T-cell (primary cell): Measurements from ENCODE around the gene NAA60. TPM values are rescaled to one million over a fixed set of nuclear protein-coding genes. Genes with fewer than 3 reads are reported as not detected.
A peak's percentile ranks its signal among the peaks of the same experiment; 100 is the strongest.

Experiments used
- ATAC-seq, 4 experiments: fragments of 200-7000 bp in 3 of 4; fragments of 150-1000 bp in 1 of 4; cut with Tn5 transposase; replicated peaks in 1 of 4; 1 replicate in 3 of 4; 2 replicates in 1 of 4; pipeline ENCODE4 v1.10.0; 2021; ENCODE audit warnings: moderate library complexity in 3 of 4, mild to moderate bottlenecking in 2 of 4, moderate number of reproducible peaks in 1 of 4
- CTCF ChIA-PET, 2 donors: fragments of 300-600 bp; sonication (Branson Sonifier 250); formaldehyde crosslinking; loops; one replicate each; lab custom pipeline; 2022; ENCODE audit warnings: antibody characterized with exemption in 2 of 2; lab: Charles Lee
- POLR2A ChIA-PET, 2 donors: fragments of 300-600 bp; sonication (Branson Sonifier 250); formaldehyde crosslinking; loops; one replicate each; lab custom pipeline; 2022; ENCODE audit warnings: antibody characterized with exemption in 2 of 2; lab: Charles Lee
- DNase-seq, 35 experiments: peaks; one replicate each; pipeline versions ENCODE4 v3.0.0 to v3.0.0-alpha.2; 2013 to 2023
- H3K27ac ChIP-seq: one replicate; pipeline ENCODE4 v1.5.1; 2013; ENCODE audit warnings: low read length
- H3K27me3 ChIP-seq, 2 experiments: replicated peaks in 1 of 2; 1 replicate in 1 of 2; 2 replicates in 1 of 2; pipeline versions ENCODE4 v1.6.1 to v1.7.0; 2013; ENCODE audit warnings: low read length in 1 of 2, mixed read lengths in 1 of 2; ENCODE audit not compliant: control insufficient read depth in 2 of 2, insufficient read depth in 2 of 2; ENCODE audit errors: extremely low read depth in 1 of 2
- H3K36me3 ChIP-seq, 2 donors: 1 replicate in 1 of 2; 2 replicates in 1 of 2; pipeline versions ENCODE4 v1.6.1 to v1.7.0; 2013; ENCODE audit warnings: low read length in 1 of 2; ENCODE audit not compliant: control insufficient read depth in 2 of 2, insufficient read depth in 1 of 2; ENCODE audit errors: extremely low read depth in 1 of 2
- H3K4me1 ChIP-seq, 2 experiments: 1 replicate in 1 of 2; 2 replicates in 1 of 2; pipeline versions ENCODE4 v1.6.1 to v1.7.0; 2013; ENCODE audit warnings: low read length in 2 of 2, mixed read lengths in 1 of 2; ENCODE audit not compliant: insufficient read depth in 2 of 2, control insufficient read depth in 1 of 2; ENCODE audit errors: extremely low read depth in 1 of 2
- H3K4me3 ChIP-seq, 2 donors: 1 replicate in 1 of 2; 2 replicates in 1 of 2; pipeline versions ENCODE4 v1.5.1 to v1.7.0; 2013; ENCODE audit warnings: mild to moderate bottlenecking in 2 of 2, low read length in 1 of 2, moderate library complexity in 1 of 2; ENCODE audit not compliant: control insufficient read depth in 1 of 2; ENCODE audit errors: extremely low read depth in 1 of 2
- H3K9me3 ChIP-seq: 2 replicates; pipeline ENCODE4 v1.7.0; 2013
- H3K27ac Mint-ChIP-seq, 2 donors: one replicate each; pipeline ENCODE4 v1.8.0; 2020 to 2021; ENCODE audit warnings: mild to moderate bottlenecking in 2 of 2, mixed read lengths in 2 of 2
- H3K27me3 Mint-ChIP-seq, 2 donors: one replicate each; pipeline ENCODE4 v1.8.0; 2021 to 2022; ENCODE audit warnings: mixed read lengths in 2 of 2
- H3K36me3 Mint-ChIP-seq: one replicate; pipeline ENCODE4 v1.8.0; 2021; ENCODE audit warnings: mixed read lengths
- H3K4me1 Mint-ChIP-seq, 3 donors: one replicate each; pipeline ENCODE4 v1.8.0; 2020 to 2022; ENCODE audit warnings: mixed read lengths in 3 of 3, mild to moderate bottlenecking in 1 of 3
- H3K4me3 Mint-ChIP-seq, 3 donors: one replicate each; pipeline ENCODE4 v1.8.0; 2020 to 2022; ENCODE audit warnings: mild to moderate bottlenecking in 3 of 3, mixed read lengths in 3 of 3, moderate library complexity in 3 of 3
- H3K9me3 Mint-ChIP-seq, 3 donors: one replicate each; pipeline ENCODE4 v1.8.0; 2020 to 2022; ENCODE audit warnings: mixed read lengths in 3 of 3
- WGBS: methylation state at CpG from one replicate; pipeline ENCODE4 v1.1.5; 2013; ENCODE audit warnings: missing lambda C conversion rate; ENCODE audit not compliant: insufficient coverage; 5-methylcytosine and 5-hydroxymethylcytosine counted together
- total RNA-seq, 35 experiments: library from RNA in 6 of 35; stranded (reverse) in 6 of 35; fragments of 120-200 nt in 1 of 35; gene quantifications; one replicate each; pipeline versions ENCODE4 v1.2.1 to v1.2.4 and lab custom pipeline; 2013 to 2026

NAA60 gene
- total RNA-seq, 5 donors from 2014 or later (not counting 1 experiment from before 2014, with no cell fraction given), result 40.9 to 67.6 (median 55.6) TPM

DNA sequence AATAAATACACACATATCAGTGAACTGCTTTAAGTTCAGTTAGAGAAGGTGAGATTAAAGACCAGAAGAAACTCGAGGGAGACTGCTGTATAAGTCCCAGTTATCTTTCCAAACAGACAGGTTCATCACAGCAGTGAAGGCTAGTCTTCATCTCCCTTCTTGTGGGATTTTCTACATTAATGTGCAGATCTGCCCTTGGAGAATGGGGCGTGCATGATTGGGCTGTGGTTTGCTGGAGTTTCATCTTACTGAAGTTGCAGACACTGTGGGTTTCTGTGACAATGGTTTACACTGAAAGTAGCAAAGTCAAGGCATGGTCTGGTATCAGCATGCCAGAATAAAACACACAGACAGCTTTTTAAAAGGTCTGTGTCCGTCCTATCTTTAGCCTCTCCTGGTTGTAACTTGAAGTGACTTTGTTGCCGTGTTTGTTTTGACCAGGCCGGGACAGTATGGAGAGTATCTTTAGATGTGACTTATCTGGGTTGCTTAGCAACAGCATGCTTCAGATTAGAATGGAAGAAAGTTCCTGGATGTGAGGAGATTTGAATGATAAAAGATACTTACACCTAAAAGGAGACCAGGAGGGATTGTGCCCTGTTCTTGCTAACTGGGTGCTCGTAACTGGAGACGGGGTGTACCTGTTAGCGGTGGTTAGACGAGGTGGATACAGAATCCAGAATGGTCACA lies 16.1 kb downstream of the NAA60 start:
- peak overlapping the region in 1 of 2 donors; percentile 87 for H3K4me3 ChIP-seq
- ATAC-seq (no peak), DNase-seq (peak in 6 of 35 experiments; percentile 11 to 51 (median 26))
- Mint-ChIP-seq H3K4me1 (peaks cover 52 to 63% (median 62%) of the 10 kb centered on the region in 3 donors), H3K27ac (peak overlapping the region; percentile 90 to 93), H3K4me3 (peak overlapping the region; percentile 89 to 91 (median 89)), H3K9me3 (no peaks in the 10 kb centered on the region), H3K36me3 (no peaks in the 10 kb centered on the region), H3K27me3 (no peaks in the 10 kb centered on the region)
- no peaks in the 10 kb centered on the region for H3K27me3 ChIP-seq
- peaks cover 28 to 62% of the 10 kb centered on the region in 2 experiments for H3K4me1 ChIP-seq
- peaks cover 0 to 3% of the 10 kb centered on the region in 2 donors for H3K36me3 ChIP-seq
- 55% methylated on average over 5 of the region's 9 CpGs for WGBS
- peak overlapping the region; percentile 72 for H3K27ac ChIP-seq
- no peaks in the 10 kb centered on the region for H3K9me3 ChIP-seq
- CTCF ChIA-PET, result interaction anchor here in 1 of 2 donors (0.6 kb wide), 1 partner anchor 357 kb away, joined by 6 read pairs; no protein-coding TSS in a partner anchor
- POLR2A ChIA-PET, result no interaction called here

DNA sequence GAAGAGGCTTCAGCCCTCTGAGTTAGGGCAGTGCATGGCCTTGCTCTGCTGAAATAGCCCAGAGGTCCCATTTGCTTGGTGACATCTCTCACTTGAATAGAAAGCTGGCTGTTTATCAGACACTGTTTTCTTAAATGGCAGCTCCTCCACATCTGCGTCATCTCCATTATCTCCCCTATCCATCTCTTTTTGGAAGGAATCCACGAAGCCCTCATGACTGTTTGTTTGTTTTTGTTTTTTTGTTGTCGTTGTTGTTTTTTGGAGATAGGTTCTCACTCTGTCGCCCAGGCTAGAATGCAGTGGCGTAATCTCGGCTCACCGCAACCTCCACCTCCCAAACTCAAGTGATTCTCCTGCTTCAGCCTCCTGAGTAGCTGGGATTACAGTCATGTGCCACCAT lies 16.6 kb downstream of the NAA60 start:
- Histone ChIP-seq H3K9me3 (no peaks in the 10 kb centered on the region), H3K4me1 (peaks cover 28 to 67% of the 10 kb centered on the region in 2 experiments), H3K27me3 (no peaks in the 10 kb centered on the region), H3K4me3 (no peak overlapping the region), H3K27ac (no peak overlapping the region), H3K36me3 (peaks cover 0 to 3% of the 10 kb centered on the region in 2 donors)
- H3K4me1 Mint-ChIP-seq, result peaks cover 52 to 65% (median 64%) of the 10 kb centered on the region in 3 donors
- H3K4me3 Mint-ChIP-seq, result peak overlapping the region; percentile 1 to 91 (median 21)
- ATAC-seq, result no peak
- H3K27me3 Mint-ChIP-seq, result no peaks in the 10 kb centered on the region
- peak overlapping the region; percentile 90 to 93 for H3K27ac Mint-ChIP-seq
- no CpG with 5 or more reads among the region's 7 CpGs for WGBS
- H3K9me3 Mint-ChIP-seq, result no peaks in the 10 kb centered on the region
- CTCF ChIA-PET, result interaction anchor here in 1 of 2 donors (0.6 kb wide), 1 partner anchor 358 kb away, joined by 6 read pairs; no protein-coding TSS in a partner anchor
- POLR2A ChIA-PET, result interaction anchor here in 1 of 2 donors (0.7 kb wide), 1 partner anchor 49 kb away, joined by 4 read pairs; no protein-coding TSS in a partner anchor
- no peak for DNase-seq
- H3K36me3 Mint-ChIP-seq, result no peaks in the 10 kb centered on the region

DNA sequence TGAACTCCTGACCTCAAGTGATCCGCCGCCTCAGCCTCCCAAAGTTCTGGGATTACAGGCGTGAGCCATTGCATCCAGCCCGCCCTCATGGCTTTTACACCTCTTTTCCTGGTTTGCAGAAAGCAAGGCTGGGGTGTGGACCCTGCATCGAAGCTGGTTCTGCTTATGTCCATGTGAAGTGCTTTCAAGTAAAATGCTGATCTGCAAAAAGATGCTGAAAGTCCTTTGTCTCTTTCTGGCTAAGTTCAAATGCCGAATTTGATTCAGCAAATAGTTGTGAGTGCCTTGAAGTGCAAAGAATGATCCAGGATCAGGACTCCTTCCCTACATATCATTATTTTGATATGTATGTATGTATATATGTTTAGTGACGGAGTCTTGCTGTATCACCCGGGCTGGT lies 17.1 kb downstream of the NAA60 start:
- POLR2A ChIA-PET, result interaction anchor here in 1 of 2 donors (0.7 kb wide), 1 partner anchor 49 kb away, joined by 4 read pairs; no protein-coding TSS in a partner anchor
- Mint-ChIP-seq H3K27me3 (no peaks in the 10 kb centered on the region), H3K4me1 (peaks cover 56 to 70% (median 69%) of the 10 kb centered on the region in 3 donors), H3K36me3 (no peaks in the 10 kb centered on the region), H3K9me3 (no peaks in the 10 kb centered on the region), H3K4me3 (peak overlapping the region; percentile 3 to 91 (median 21)), H3K27ac (peak overlapping the region; percentile 50 to 79)
- Histone ChIP-seq H3K27me3 (no peaks in the 10 kb centered on the region), H3K9me3 (no peaks in the 10 kb centered on the region), H3K36me3 (peaks cover 2 to 5% of the 10 kb centered on the region in 2 donors), H3K4me3 (no peak overlapping the region), H3K4me1 (peaks cover 28 to 72% of the 10 kb centered on the region in 2 experiments), H3K27ac (no peak overlapping the region)
- CTCF ChIA-PET, result interaction anchor here in 1 of 2 donors (0.6 to 0.9 kb wide), 2 partner anchors 358 to 429 kb away, joined by 3 to 6 read pairs; no protein-coding TSS in a partner anchor
- ATAC-seq, result no peak
- DNase-seq, result no peak
- 97% methylated on average over 4 of the region's 8 CpGs for WGBS

DNA sequence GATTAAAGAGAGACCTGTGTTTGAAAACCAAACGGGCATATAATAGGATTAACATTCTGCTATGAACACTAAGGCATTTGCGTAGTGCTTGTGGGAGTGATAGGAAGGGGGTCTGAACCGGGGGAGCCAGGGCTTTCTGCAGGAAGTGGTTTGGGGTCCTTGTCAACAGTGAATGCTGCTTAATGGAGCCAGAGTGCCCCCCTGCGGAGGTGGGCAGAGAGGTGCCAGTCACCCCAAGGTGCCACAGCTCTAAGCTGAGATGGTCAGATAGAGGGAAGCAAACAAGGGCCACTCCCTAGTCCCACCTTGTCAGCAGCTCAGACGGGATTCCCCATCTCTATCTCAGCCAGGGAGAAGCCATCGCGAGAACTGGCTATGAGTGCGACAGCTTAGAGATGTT lies 17.7 kb downstream of the NAA60 start:
- Mint-ChIP-seq H3K27me3 (no peaks in the 10 kb centered on the region), H3K4me3 (peak overlapping the region in 2 of 3 donors; percentile 3 to 91), H3K9me3 (no peaks in the 10 kb centered on the region), H3K36me3 (no peaks in the 10 kb centered on the region), H3K27ac (peak overlapping the region; percentile 50 to 79), H3K4me1 (peaks cover 56 to 72% (median 71%) of the 10 kb centered on the region in 3 donors)
- DNase-seq (peak; percentile 26 to 76 (median 62)), ATAC-seq (peak in 1 of 4 experiments; percentile 34)
- Histone ChIP-seq H3K9me3 (no peaks in the 10 kb centered on the region), H3K27ac (no peak overlapping the region), H3K36me3 (peaks cover 2 to 11% of the 10 kb centered on the region in 2 donors), H3K27me3 (no peaks in the 10 kb centered on the region), H3K4me3 (no peak overlapping the region), H3K4me1 (peaks cover 28 to 77% of the 10 kb centered on the region in 2 experiments)
- POLR2A ChIA-PET, result no interaction called here
- 100% methylated on average over 1 of the region's 8 CpGs for WGBS
- CTCF ChIA-PET, result interaction anchor here in 1 of 2 donors (0.9 kb wide), 1 partner anchor 429 kb away, joined by 3 read pairs; no protein-coding TSS in a partner anchor

DNA sequence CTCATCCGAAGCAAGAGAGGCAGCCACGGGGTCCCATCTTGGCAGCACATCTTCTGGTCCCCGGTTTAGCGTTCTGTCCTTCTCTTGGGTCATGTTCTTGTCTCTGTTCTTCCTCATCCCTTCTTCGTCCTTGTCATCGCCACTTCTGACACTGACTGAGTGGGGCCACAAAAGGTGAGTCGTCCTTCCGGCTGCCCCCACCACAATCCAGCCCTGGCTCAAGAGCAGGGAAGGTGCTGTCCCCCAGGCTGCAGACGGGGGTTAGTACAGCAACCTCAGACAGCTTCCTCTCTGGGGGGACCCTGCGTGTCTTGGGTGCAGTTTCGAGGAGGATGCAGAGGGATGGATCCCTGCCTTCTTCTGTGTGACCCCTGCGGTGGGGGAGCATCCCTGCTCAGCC lies 21.8 kb downstream of the NAA60 start:
- H3K27ac Mint-ChIP-seq, result peak overlapping the region in 1 of 2 donors; percentile 16
- H3K27ac ChIP-seq, result no peak overlapping the region
- CTCF ChIA-PET, result no interaction called here
- H3K27me3 ChIP-seq, result peaks cover 0 to 2% of the 10 kb centered on the region in 2 experiments
- H3K4me1 Mint-ChIP-seq, result peaks cover 66 to 82% (median 82%) of the 10 kb centered on the region in 3 donors
- no peak overlapping the region for H3K4me3 ChIP-seq
- WGBS, result 90% methylated on average over 8 of the region's 12 CpGs
- no peak overlapping the region for H3K4me3 Mint-ChIP-seq
- no peaks in the 10 kb centered on the region for H3K9me3 ChIP-seq
- DNase-seq, result no peak
- H3K27me3 Mint-ChIP-seq, result no peaks in the 10 kb centered on the region
- POLR2A ChIA-PET, result no interaction called here
- peaks cover 14 to 71% of the 10 kb centered on the region in 2 experiments for H3K4me1 ChIP-seq
- peaks cover 8 to 25% of the 10 kb centered on the region in 2 donors for H3K36me3 ChIP-seq
- H3K36me3 Mint-ChIP-seq, result peaks cover 10% of the 10 kb centered on the region
- no peaks in the 10 kb centered on the region for H3K9me3 Mint-ChIP-seq
- no peak for ATAC-seq

DNA sequence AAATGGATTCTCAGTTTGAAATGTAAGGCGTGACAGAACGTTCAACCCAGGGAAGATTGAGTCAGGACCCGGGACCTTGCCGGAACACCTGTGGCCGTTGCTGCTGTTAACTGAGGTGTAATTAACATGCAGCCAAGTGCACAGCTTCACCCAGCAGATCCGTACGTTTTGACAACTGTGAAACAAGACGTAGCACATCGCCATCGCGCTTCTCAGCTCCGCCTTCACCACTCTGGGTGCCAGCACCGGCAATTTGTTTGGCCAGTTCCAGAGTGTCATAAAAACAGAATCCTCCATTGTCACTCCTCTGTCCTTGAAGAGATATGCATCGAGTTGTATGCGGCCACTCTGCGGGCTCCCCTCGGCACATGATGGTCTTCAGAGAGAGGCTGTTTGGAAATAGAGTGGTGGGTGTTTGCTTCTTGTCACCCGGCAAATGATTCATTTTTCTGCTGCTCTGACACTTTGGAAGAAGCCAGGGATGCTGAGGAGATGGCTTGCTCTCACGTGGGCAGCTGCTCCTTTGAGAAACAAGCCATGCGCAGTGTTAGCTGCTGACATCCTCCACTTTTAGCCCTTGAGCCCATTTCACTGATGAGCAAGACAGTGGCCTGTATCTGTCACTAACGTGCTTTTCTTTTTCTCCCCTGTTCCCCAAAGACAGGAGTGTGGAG lies 22.6 kb downstream of the NAA60 start:
- Mint-ChIP-seq H3K4me3 (peak overlapping the region in 1 of 3 donors; percentile 42), H3K27me3 (no peaks in the 10 kb centered on the region), H3K36me3 (peaks cover 10% of the 10 kb centered on the region), H3K4me1 (peaks cover 63 to 80% (median 80%) of the 10 kb centered on the region in 3 donors), H3K27ac (no peak overlapping the region), H3K9me3 (no peaks in the 10 kb centered on the region)
- CTCF ChIA-PET, result no interaction called here
- H3K9me3 ChIP-seq, result no peaks in the 10 kb centered on the region
- H3K27ac ChIP-seq, result no peak overlapping the region
- WGBS, result 93% methylated on average over 18 of the region's 21 CpGs
- no peak for DNase-seq
- no peak overlapping the region for H3K4me3 ChIP-seq
- no peak for ATAC-seq
- POLR2A ChIA-PET, result no interaction called here
- H3K27me3 ChIP-seq, result peaks cover 0 to 2% of the 10 kb centered on the region in 2 experiments
- peaks cover 12 to 25% of the 10 kb centered on the region in 2 donors for H3K36me3 ChIP-seq
- peaks cover 8 to 64% of the 10 kb centered on the region in 2 experiments for H3K4me1 ChIP-seq
